ENCODE results near the gene SLC2A14.
"Not testable (repeated sequence)": the region's sequence is repeated elsewhere in the genome, so short reads cannot be mapped to it uniquely, and the experiment has no call there.

The SLC2A14 gene

GRCh38 chr12:7862814-7863348 is 9.8 kb downstream of the SLC2A14 start:
- Mint-ChIP-seq H3K4me3 (peak overlapping the region; percentile 62), H3K4me1 (peaks cover 16% of the 10 kb centered on the region), H3K27ac (ENCODE audit: low read depth) (peak overlapping the region; percentile 82), H3K27me3 (peaks cover 21% of the 10 kb centered on the region)
- DNase-seq (ENCODE audit: low spot score in 2 of 2); H3K36me3 Mint-ChIP-seq (ENCODE audit: insufficient read depth); H3K9me3 Mint-ChIP-seq: not testable (repeated sequence)
- ATAC-seq (replicated peaks; ENCODE audit: extremely low read depth, poor library complexity, severe bottlenecking), result peak; percentile 31

- not testable (repeated sequence) for H3K9me3 Mint-ChIP-seq; H3K4me3 Mint-ChIP-seq; H3K27ac Mint-ChIP-seq (ENCODE audit: low read depth); DNase-seq (ENCODE audit: low spot score in 2 of 2); ATAC-seq (replicated peaks; ENCODE audit: extremely low read depth, poor library complexity, severe bottlenecking); H3K36me3 Mint-ChIP-seq (ENCODE audit: insufficient read depth)
- H3K27me3 Mint-ChIP-seq, result peaks cover 21% of the 10 kb centered on the region
- H3K4me1 Mint-ChIP-seq, result peaks cover 16% of the 10 kb centered on the region
Measured at GRCh38 chr12:7862301-7862700, 10.4 kb downstream of the SLC2A14 start.

- Mint-ChIP-seq H3K9me3 (no peaks in the 10 kb centered on the region), H3K4me1 (peaks cover 16% of the 10 kb centered on the region), H3K4me3 (no peak overlapping the region), H3K27ac (ENCODE audit: low read depth) (no peak overlapping the region), H3K36me3 (ENCODE audit: insufficient read depth) (no peaks in the 10 kb centered on the region), H3K27me3 (peaks cover 41% of the 10 kb centered on the region)
- DNase-seq (ENCODE audit: low spot score in 2 of 2) (no peak), ATAC-seq (replicated peaks; ENCODE audit: extremely low read depth, poor library complexity, severe bottlenecking) (no peak)
Measured at GRCh38 chr12:7859552-7859951, 13.2 kb downstream of the SLC2A14 start.

GRCh38 chr12:7857971-7858370 is 14.7 kb downstream of the SLC2A14 start:
- Mint-ChIP-seq H3K27me3 (peaks cover 49% of the 10 kb centered on the region), H3K36me3 (ENCODE audit: insufficient read depth) (no peaks in the 10 kb centered on the region), H3K4me3 (no peak overlapping the region), H3K27ac (ENCODE audit: low read depth) (no peak overlapping the region), H3K9me3 (no peaks in the 10 kb centered on the region), H3K4me1 (peaks cover 13% of the 10 kb centered on the region)
- no peak for ATAC-seq (replicated peaks; ENCODE audit: extremely low read depth, poor library complexity, severe bottlenecking)
- DNase-seq (ENCODE audit: low spot score in 2 of 2), result no peak

- no peak for DNase-seq (ENCODE audit: low spot score in 2 of 2)
- no peaks in the 10 kb centered on the region for H3K36me3 Mint-ChIP-seq (ENCODE audit: insufficient read depth)
- peaks cover 64% of the 10 kb centered on the region for H3K27me3 Mint-ChIP-seq
- no peak for ATAC-seq (replicated peaks; ENCODE audit: extremely low read depth, poor library complexity, severe bottlenecking)
- H3K4me3 Mint-ChIP-seq, result no peak overlapping the region
- H3K27ac Mint-ChIP-seq (ENCODE audit: low read depth), result no peak overlapping the region
- peaks cover 10% of the 10 kb centered on the region for H3K4me1 Mint-ChIP-seq
- no peaks in the 10 kb centered on the region for H3K9me3 Mint-ChIP-seq
Measured at GRCh38 chr12:7856516-7856915, 16.2 kb downstream of the SLC2A14 start.

- Mint-ChIP-seq H3K4me1 (no peaks in the 10 kb centered on the region), H3K4me3 (no peak overlapping the region), H3K27me3 (peaks cover 63% of the 10 kb centered on the region), H3K9me3 (no peaks in the 10 kb centered on the region), H3K36me3 (ENCODE audit: insufficient read depth) (no peaks in the 10 kb centered on the region), H3K27ac (ENCODE audit: low read depth) (no peak overlapping the region)
- DNase-seq (ENCODE audit: low spot score in 2 of 2) (no peak), ATAC-seq (replicated peaks; ENCODE audit: extremely low read depth, poor library complexity, severe bottlenecking) (no peak)
Measured at GRCh38 chr12:7853557-7853956, 19.2 kb downstream of the SLC2A14 start.

- H3K4me1 Mint-ChIP-seq; ATAC-seq (replicated peaks; ENCODE audit: extremely low read depth, poor library complexity, severe bottlenecking); H3K36me3 Mint-ChIP-seq (ENCODE audit: insufficient read depth); DNase-seq (ENCODE audit: low spot score in 2 of 2); H3K27ac Mint-ChIP-seq (ENCODE audit: low read depth); H3K4me3 Mint-ChIP-seq; H3K9me3 Mint-ChIP-seq: not testable (repeated sequence)
- H3K27me3 Mint-ChIP-seq, result peaks cover 65% of the 10 kb centered on the region
Measured at GRCh38 chr12:7851622-7852081, 21.1 kb downstream of the SLC2A14 start.

- H3K27me3 Mint-ChIP-seq, result peaks cover 50% of the 10 kb centered on the region
- not testable (repeated sequence) for DNase-seq (ENCODE audit: low spot score in 2 of 2); H3K9me3 Mint-ChIP-seq; H3K4me3 Mint-ChIP-seq; H3K4me1 Mint-ChIP-seq; H3K36me3 Mint-ChIP-seq (ENCODE audit: insufficient read depth); H3K27ac Mint-ChIP-seq (ENCODE audit: low read depth); ATAC-seq (replicated peaks; ENCODE audit: extremely low read depth, poor library complexity, severe bottlenecking)
Measured at GRCh38 chr12:7850099-7850498, 22.6 kb downstream of the SLC2A14 start.

- H3K36me3 Mint-ChIP-seq (ENCODE audit: insufficient read depth); ATAC-seq (replicated peaks; ENCODE audit: extremely low read depth, poor library complexity, severe bottlenecking); H3K4me3 Mint-ChIP-seq; H3K9me3 Mint-ChIP-seq; DNase-seq (ENCODE audit: low spot score in 2 of 2); H3K27ac Mint-ChIP-seq (ENCODE audit: low read depth); H3K4me1 Mint-ChIP-seq: not testable (repeated sequence)
- peaks cover 49% of the 10 kb centered on the region for H3K27me3 Mint-ChIP-seq
Measured at GRCh38 chr12:7848098-7848422, 24.7 kb downstream of the SLC2A14 start.

GRCh38 chr12:7847226-7848097 is 25.3 kb downstream of the SLC2A14 start:
- not testable (repeated sequence) for H3K4me1 Mint-ChIP-seq; DNase-seq (ENCODE audit: low spot score in 2 of 2); H3K4me3 Mint-ChIP-seq; H3K27ac Mint-ChIP-seq (ENCODE audit: low read depth); H3K36me3 Mint-ChIP-seq (ENCODE audit: insufficient read depth); H3K9me3 Mint-ChIP-seq
- peak; percentile 43 for ATAC-seq (replicated peaks; ENCODE audit: extremely low read depth, poor library complexity, severe bottlenecking)
- peaks cover 49% of the 10 kb centered on the region for H3K27me3 Mint-ChIP-seq

- H3K4me3 Mint-ChIP-seq, result no peak overlapping the region
- peaks cover 5% of the 10 kb centered on the region for H3K4me1 Mint-ChIP-seq
- H3K27ac Mint-ChIP-seq (ENCODE audit: low read depth), result no peak overlapping the region
- no peaks in the 10 kb centered on the region for H3K9me3 Mint-ChIP-seq
- H3K27me3 Mint-ChIP-seq, result peaks cover 35% of the 10 kb centered on the region
- H3K36me3 Mint-ChIP-seq (ENCODE audit: insufficient read depth), result peaks cover 2% of the 10 kb centered on the region
- no peak for DNase-seq (ENCODE audit: low spot score in 2 of 2)
- ATAC-seq (replicated peaks; ENCODE audit: extremely low read depth, poor library complexity, severe bottlenecking), result no peak
Measured at GRCh38 chr12:7844116-7844515, 28.6 kb downstream of the SLC2A14 start.

- peak; percentile 82 for ATAC-seq (replicated peaks; ENCODE audit: extremely low read depth, poor library complexity, severe bottlenecking)
- peaks cover 33% of the 10 kb centered on the region for H3K27me3 Mint-ChIP-seq
- not testable (repeated sequence) for DNase-seq (ENCODE audit: low spot score in 2 of 2); H3K36me3 Mint-ChIP-seq (ENCODE audit: insufficient read depth); H3K27ac Mint-ChIP-seq (ENCODE audit: low read depth); H3K9me3 Mint-ChIP-seq; H3K4me1 Mint-ChIP-seq; H3K4me3 Mint-ChIP-seq
Measured at GRCh38 chr12:7843583-7843982, 29.1 kb downstream of the SLC2A14 start.

GRCh38 chr12:7843149-7843548 is 29.6 kb downstream of the SLC2A14 start:
- DNase-seq (ENCODE audit: low spot score in 2 of 2); H3K27ac Mint-ChIP-seq (ENCODE audit: low read depth); ATAC-seq (replicated peaks; ENCODE audit: extremely low read depth, poor library complexity, severe bottlenecking); H3K36me3 Mint-ChIP-seq (ENCODE audit: insufficient read depth); H3K4me3 Mint-ChIP-seq; H3K4me1 Mint-ChIP-seq; H3K9me3 Mint-ChIP-seq: not testable (repeated sequence)
- H3K27me3 Mint-ChIP-seq, result peaks cover 33% of the 10 kb centered on the region

Data from central memory CD8-positive, alpha-beta T cell (primary cell).